ENCODE results near the gene RAB40C.

DNA sequence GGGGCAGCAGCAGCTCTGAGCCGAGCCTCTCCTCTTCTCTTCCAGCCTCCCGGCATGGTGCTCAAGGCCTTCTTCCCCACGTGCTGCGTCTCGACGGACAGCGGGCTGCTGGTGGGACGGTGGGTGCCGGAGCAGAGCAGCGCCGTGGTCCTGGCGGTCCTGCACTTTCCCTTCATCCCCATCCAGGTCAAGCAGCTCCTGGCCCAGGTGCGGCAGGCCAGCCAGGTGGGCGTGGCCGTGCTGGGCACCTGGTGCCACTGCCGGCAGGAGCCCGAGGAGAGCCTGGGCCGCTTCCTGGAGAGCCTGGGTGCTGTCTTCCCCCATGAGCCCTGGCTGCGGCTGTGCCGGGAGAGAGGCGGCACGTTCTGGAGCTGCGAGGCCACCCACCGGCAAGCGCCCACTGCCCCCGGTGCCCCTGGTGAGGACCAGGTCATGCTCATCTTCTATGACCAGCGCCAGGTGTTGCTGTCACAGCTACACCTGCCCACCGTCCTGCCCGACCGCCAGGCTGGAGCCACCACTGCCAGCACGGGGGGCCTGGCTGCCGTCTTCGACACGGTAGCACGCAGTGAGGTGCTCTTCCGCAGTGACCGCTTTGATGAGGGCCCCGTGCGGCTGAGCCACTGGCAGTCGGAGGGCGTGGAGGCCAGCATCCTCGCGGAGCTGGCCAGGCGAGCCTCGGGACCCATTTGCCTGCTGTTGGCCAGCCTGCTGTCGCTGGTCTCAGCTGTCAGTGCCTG lies 15.7 kb upstream of the RAB40C start:
- TF ChIP-seq, protein P1, sequence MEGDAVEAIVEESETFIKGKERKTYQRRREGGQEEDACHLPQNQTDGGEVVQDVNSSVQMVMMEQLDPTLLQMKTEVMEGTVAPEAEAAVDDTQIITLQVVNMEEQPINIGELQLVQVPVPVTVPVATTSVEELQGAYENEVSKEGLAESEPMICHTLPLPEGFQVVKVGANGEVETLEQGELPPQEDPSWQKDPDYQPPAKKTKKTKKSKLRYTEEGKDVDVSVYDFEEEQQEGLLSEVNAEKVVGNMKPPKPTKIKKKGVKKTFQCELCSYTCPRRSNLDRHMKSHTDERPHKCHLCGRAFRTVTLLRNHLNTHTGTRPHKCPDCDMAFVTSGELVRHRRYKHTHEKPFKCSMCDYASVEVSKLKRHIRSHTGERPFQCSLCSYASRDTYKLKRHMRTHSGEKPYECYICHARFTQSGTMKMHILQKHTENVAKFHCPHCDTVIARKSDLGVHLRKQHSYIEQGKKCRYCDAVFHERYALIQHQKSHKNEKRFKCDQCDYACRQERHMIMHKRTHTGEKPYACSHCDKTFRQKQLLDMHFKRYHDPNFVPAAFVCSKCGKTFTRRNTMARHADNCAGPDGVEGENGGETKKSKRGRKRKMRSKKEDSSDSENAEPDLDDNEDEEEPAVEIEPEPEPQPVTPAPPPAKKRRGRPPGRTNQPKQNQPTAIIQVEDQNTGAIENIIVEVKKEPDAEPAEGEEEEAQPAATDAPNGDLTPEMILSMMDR (conservative IDR thresholded peaks at IDR 0.05 in 1 of 2, IDR thresholded peaks at IDR 0.05 in 1 of 2; ENCODE audit: low read depth in 1 of 2, low read length in 2 of 2), result no peak
- no peak for TF ChIP-seq EZH2 (IDR thresholded peaks at IDR 0.05; ENCODE audit: low read length, missing control alignments)

All from fibroblast of lung (primary cell).